ENCODE data around the gene EAF1.
"Not testable (repeated sequence)": the region's sequence is repeated elsewhere in the genome, so short reads cannot be mapped to it uniquely, and the experiment has no call there.

Gene EAF1

DNA sequence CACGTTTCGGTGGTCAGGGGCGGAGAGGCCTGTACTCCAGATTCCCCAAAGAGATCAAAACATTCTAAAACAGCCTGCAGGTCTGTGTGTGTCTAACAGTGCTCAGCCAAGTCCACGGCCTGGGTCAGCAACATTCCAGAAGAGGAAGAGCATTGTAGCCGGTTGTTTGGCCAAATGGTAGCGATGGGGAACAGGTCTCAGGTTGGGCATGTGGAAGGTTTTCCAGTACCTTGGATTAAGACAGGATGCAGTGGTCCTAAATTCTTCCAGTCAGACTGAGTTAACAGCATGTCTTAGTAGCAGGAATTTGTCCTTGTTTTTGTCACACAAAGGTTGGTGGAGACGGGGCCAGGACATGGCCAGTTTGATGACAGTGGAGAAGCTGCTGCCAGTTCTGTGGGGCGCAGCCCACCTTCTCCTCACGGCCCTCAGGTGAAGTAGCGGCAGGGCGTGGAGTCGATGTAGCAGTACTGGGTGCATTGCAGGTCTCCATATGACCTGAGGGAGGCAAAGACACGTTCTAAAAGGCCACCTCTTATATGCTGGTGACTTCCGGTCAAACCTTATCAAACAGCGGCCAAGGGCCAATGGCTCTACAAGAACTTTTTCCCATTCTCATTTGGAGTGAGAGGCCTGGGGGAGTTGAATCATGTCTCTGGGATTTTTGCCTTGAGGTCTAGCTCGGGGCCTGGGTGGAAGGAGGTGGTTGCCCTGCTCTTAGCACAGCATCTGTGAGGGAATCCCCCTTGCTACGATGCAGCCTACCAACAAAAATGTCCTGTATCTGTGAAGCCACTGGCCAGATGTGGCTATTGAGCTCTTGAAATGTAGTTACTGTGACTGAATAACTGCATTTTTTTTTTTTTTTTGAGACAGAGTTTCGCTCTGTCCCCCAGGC is 24.1 kb downstream of the EAF1 start:
- DNase-seq (ENCODE audit: low read depth in 3 of 3) = no peak

DNA sequence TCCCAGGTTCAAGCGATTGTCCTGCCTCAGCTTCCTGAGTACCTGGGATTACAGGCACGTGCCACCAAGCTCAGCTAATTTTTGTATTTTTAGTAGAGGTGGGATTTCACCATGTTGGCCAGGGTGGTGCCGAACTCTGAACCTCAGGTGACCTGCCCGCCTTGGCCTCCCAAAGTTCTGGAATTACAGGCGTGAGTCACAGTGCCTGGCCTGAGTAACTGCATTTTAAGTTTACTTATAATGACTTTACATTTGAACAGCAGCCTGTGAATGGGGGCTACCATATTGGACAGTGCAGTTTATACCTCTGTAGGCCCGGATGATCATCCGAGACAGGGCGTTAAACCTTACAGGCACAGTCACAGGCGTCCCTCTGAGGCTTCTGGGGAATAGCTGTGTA is 24.8 kb downstream of the EAF1 start:
- no peak for DNase-seq (ENCODE audit: low read depth in 3 of 3)

DNA sequence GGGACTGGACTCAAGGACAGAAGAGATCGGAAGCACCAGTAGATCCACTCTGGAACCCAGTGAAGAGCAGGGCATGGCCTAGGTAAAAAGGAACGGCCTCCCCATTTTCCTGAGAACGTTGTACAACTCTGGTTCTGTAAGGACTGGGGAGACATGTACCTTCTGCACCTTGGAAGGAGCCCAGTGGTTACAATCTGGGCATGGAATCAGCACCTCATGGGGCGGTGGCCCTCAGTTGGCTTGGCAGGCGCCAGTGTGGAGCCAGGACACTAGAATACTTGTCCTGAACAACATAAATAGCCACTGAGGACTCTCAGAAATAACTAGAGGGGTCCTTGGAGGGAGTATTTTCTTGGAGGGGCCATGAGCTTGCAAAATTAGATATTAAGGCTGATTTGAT is 25.6 kb downstream of the EAF1 start:
- no peak for DNase-seq (ENCODE audit: low read depth in 3 of 3)

DNA sequence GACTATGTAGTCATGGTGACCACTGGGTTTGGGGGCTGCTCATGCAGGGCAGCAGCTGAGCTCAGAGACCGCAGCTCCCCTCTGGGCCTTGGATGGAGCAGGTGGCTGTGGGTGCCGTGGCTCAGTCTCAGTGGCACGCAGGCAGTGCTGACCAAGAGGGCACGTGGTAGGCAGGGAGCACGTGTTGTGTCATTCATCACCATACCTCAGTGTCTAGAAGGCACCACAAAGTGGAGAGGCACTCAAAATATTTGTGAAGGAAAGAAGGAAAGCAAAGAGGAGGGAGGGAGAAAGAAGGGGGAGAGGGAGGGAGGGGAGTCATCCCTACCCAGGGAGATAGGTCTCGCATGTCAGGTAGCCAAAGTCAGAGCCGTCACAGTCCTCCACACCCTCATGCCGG is 26.1 kb downstream of the EAF1 start:
- no peak for DNase-seq (ENCODE audit: low read depth in 3 of 3)

DNA sequence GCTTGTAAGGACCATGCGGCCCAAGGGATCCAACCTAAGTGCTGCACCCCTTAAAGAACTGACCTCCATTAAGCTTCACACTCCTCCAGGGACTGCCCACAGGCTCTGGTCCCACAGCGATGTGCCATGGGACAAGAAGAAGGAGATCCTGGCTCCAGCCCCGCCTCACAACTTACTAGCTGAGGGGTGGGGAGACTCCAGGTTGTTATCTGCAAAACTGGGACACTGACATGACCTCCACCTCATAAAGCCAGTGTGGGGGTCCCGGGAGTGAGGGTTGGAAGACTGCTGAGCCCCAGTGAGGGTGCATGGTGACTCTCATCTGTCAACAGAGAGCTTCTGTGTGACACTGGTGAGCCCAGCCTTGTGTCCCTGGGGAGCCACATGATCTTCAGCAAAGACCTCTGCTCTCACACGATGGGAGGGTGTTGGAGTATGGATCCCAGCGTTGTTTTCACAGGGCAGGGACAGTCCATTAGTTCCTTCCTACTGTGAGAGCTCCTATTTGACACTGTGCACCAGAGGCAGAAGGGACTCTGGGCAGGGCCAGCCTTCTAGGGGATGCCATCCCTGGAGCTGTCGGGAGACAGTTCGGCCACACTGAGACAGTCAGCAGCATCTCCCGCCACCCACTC is 26.7 kb downstream of the EAF1 start:
- no peak for DNase-seq (ENCODE audit: low read depth in 3 of 3)

DNA sequence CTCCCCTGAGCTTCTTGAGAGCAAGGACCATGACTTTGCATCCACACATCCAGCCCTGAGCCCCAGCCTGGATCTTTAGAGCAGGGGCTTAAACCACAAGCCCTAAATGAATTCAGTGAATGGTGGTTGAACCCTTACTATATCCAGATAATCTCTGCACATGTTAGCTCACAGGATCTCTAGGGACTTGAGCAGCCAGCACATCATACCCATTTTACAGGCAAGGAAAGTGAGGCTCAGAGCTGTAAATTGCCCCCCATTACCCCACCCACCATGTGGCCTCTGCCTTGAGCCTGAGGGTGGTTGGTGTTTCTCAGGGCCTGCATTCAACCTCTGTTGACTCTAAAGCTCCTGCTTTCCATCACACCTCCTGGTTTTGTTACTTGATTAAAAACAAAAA is 27.6 kb downstream of the EAF1 start:
- DNase-seq (ENCODE audit: low read depth in 3 of 3) = no peak

DNA sequence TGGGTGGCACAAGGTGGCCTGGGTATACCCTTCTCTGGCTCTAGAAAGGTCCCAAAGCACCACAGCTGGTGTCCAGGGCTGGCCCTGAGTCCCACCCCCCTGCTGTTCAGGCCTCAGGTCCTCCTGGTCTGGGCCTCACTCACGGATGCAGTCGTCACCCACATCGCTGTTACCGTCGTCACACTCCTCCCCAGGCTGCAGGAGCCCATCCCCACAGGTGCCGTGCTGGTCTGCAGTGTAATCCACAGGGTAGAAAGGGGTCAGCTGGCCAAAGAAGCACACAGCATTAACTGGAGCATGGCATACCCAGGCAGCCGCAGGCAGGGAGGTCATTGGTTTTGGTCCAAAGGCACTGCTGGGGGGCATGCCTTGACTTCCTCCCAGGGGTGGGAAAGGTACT is 28.4 kb downstream of the EAF1 start:
- DNase-seq (ENCODE audit: low read depth in 3 of 3) = no peak

DNA sequence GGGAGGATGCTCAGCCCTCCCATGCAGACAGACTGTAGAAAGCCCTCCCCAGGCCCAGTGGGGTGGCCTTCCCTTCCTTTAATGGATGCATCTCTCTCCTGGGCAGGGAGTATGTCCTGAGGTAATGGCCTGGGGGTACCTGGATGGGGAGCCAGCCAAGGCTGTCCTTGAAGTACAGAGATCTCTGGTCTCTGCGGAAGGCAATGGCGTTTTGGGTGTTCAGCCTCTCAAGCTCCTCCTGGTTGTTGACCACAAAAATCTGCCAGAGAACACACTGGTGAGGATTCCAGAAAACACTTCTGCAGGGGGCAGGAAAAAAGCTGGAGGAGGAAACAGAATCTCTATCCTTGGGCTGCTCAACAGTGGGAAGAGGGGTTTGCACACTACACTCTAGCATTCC is 28.9 kb downstream of the EAF1 start:
- no peak for DNase-seq (ENCODE audit: low read depth in 3 of 3)

DNA sequence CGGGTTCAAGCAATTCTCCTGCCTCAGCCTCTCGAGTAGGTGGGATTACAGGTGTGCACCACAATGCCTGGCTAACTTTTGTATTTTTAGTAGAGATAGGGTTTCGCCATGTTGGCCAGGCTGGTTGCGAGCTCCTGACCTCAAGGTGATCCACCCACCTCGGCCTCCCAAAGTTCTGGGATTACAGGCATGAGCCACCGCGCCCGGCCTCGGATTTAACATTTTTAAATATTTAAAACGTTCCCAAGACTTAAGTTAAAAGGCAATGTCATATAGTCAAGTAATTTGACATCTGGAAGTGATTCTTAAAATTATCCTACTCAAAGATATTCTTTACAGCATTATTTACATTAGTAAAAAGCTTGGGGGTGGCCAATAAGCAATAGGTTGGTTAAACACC is 29.5 kb downstream of the EAF1 start:
- not testable (repeated sequence) for DNase-seq (ENCODE audit: low read depth in 3 of 3)

DNA sequence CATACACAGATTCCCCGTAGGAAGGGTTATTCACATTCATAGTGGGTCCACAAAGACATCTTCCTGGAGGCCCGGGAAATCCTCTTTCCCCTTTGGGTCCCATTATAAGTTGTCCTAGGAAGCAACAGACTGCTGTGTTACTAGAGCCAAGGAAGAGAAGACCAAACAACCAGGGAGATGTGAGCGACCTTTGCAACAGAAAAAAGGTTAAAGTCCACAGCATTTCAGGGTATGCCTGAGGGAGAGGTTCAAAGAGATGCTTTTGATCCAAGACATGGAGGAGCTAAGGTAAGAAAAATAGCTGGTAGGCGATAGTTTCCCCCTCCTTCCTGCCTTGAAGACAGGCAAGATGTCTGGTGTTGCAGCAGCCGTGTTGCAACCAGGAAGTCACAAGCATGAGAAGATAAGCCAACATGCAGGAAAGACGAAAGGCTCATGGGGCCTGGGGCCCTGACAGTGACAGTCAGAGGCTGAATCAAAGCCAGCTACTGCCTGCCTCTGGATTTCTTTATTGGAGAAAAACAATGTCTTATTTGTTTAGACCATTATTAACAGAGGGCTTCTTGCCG is 30.9 kb downstream of the EAF1 start:
- no peak for DNase-seq (ENCODE audit: low read depth in 3 of 3)

DNA sequence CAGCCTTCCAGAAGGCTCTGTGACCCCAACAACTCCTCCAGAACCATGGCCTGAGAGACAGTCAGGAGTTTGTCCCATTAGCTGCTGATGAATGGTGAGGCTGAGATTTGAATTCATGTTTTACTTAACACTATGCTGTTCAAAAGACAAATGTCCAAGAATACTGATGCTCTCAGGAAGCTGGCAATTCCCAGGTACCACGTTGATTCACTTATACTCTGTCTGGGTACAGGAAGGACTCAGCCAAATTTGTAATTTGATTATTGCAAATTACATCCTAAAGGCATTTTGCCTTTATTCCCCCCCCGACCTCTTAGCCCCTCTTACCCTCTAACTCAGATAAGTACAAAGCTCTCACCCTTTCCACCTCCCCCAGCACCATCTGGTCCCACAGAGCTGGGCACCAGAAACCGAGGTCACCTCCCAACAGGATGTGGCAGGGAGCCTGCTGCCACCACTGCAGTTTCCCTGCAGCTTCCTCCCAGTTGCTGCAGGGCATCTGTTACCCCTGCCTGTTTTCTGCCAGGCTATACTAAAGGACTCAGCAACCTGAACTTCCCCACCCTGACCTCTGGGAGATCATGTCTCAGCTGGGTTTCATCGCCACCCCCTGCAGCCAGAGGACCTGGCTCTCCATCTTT is 33.6 kb downstream of the EAF1 start:
- DNase-seq (ENCODE audit: low read depth in 3 of 3) = no peak

DNA sequence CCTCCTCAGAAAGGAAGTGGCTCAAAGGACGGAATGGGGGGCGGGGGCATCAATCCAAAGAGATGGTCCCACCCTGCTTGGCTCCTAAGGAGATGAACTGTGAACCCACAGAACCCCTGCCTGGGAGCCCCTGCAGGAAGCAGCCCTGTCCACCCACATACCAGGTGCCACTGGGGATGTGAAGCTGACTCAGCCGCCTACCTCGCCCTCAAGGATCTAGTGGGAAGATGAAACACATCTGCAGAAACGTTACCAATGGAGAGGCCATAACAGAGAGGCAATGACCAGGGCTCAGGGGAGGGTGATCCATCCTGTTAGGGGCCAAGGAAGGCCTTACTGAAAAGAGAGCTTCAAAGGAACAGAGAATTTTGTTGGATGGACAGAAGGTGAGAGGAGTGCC is 35.1 kb downstream of the EAF1 start:
- DNase-seq (ENCODE audit: low read depth in 3 of 3) = no peak

DNA sequence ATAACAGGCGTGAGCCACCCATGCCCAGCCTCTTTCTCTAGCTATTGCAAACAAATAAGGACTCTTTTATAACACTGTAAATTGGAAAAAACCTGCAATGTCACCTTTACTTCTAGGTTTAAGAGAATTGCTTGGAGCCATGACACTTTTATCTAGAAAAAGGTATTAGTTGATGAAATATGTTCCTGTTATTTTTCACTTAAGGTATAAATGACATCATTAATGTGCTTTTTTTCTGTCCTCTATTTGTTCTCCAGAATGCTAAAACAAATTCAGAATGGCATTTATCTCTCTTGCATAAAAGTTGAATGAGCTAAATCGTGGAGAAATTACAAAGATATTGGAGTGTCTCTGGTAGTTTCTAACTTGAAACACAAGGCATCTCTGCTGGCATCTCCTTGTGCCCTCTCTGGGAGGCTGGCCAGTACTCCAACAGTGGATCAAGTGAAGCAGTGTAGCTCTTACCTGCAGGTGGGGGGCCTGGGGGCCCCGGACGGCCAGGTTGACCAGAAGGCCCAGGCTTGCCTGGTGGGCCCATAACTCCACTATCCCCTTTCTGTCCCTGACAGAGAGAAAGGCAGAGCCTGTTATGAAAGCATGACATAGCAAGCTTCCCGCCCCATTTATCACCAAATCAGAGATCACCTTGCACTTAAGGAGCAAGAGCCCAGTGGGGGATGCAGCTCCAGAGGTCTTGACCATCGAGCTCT is 38.6 kb downstream of the EAF1 start:
- DNase-seq (ENCODE audit: low read depth in 3 of 3) = no peak

DNA sequence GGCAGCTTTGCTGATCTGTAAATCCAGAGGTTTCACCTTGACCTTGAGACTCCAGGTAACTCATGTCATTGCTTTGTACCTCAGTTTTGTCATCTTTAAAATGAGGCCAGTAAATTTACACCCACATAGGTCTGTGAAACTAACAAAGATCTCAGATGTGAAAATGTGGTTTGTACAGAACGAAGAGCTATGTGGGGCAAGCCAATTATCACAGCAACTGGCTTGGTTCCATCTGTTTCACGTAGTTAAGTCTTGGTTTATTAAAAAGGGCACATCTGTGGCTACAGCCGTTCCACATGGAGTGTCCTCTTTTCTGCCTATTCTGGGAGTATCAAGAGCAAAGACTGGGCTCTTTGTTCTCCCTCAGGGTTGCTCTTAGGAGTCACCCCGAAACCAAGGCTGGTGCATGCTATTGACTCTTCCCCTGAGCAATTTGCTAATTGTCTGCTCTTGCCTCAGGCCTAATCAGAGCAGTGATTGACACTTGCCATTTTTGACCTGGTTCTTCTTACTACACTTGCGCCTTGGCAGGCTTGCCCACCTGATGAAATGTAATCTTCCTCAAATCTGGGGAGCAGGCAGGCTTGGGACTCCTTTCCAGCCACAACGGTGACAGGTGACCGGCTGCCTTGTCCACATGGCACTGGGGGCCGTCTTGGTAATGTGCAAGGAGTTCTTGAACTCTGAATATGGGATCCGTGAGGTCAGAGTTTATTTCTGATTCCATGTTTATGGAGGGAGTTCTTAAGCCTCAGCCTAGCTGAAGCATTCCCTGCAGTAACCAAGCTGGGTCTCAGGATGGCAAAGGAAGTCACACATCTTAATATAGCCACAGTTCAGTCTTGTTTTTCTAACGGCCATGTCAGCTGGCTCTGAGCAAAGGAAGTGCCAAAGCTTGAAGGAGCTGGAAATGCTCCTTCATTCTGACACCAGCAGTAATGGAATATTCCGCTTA is 40.1 kb downstream of the EAF1 start:
- no peak for DNase-seq (ENCODE audit: low read depth in 3 of 3)

DNA sequence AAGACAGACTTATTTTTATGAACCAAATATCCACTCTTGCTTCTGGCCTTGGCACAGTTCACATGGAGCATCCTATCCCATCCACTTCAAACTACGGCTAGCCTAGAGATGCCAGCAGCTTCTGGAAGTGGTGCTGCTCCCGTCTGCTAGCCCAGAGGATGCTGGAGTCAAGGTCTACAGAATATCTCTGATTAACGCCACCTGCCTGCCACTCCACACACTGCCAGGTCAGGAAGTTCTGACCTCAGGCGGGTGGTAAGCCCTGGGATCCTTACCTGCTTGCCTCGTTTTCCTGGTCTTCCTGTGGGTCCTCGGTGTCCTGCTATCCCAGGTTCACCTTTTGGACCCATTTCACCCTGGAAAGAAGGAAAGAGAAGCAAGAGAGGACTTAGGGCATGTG is 42.9 kb downstream of the EAF1 start:
- DNase-seq (ENCODE audit: low read depth in 3 of 3) = no peak

DNA sequence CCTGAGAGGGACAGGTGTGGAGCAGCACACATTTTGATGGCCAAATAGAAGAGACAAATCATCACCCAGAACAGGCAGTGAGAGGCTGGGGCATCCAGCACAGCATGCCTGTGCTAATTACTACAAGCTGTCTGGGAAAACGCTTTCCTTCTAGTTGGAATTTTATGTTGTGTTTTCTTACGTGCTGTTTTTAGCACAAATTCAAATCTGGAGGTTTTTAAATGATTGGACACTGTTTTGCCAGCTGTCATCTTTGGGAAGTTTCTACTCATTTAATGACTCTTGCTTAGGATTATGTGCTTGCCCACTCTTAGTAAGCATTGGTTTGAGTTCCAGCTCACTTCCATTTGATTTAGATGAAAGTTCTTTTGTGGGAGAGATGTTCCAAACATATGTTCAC is 43.5 kb downstream of the EAF1 start:
- DNase-seq (ENCODE audit: low read depth in 3 of 3) = no peak

DNA sequence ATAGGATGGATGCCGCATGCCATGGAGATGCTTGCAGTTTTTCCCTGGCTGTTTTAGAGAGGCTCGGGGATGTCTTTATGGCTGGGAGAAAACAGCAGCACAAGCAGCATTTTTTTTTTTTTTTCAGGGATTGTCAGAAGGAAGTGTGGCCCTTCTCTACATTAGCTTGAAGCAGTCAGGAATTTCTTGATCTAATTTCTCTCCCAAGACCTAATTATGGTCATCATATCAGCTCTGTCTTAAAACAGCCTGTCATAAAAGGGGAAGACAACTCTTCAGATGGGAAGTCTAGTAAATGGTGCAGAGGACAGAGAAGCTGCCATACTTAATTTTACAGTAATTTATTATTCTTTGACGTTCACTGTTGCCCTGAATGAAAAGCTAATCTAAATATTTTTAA is 44.5 kb downstream of the EAF1 start:
- DNase-seq (ENCODE audit: low read depth in 3 of 3) = no peak

DNA sequence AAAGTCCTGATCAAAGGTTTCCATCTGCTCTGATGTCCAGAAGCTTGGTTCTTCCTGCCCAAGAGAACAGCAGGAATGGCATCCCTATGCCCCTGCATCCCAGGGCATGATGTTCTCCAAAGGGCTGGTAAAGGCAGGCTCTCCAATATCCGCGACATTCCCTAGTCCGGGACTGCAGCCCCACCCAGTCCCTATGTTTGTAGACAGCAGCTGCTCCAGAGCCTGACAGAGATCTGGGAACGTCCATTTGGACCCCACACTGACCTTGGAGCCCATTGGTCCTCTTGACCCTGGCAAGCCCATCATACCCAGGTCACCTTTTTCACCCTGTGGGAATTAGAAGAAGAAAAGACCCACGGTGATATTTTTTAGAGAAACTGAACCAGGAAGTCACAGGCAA is 47.8 kb downstream of the EAF1 start:
- DNase-seq (ENCODE audit: low read depth in 3 of 3) = no peak

DNA sequence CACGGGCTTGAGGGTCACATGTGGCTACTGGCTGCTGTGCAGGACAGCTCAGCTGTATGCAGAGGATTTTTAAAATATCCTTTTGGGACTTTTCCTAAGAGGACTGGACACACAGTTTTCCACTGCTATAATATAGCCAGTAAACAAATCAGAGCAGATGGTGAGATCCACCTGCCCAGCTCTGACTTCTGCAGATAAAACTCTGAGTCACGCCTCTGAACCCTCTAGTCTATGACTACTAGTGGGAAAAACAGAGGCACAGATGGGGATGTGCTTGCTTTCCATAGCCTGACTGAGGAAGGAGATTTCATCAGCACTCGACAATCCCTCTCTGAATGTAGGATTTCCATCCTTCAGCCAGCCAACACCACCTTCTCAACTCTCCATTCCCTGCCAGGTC is 49.0 kb downstream of the EAF1 start:
- no peak for DNase-seq (ENCODE audit: low read depth in 3 of 3)

DNA sequence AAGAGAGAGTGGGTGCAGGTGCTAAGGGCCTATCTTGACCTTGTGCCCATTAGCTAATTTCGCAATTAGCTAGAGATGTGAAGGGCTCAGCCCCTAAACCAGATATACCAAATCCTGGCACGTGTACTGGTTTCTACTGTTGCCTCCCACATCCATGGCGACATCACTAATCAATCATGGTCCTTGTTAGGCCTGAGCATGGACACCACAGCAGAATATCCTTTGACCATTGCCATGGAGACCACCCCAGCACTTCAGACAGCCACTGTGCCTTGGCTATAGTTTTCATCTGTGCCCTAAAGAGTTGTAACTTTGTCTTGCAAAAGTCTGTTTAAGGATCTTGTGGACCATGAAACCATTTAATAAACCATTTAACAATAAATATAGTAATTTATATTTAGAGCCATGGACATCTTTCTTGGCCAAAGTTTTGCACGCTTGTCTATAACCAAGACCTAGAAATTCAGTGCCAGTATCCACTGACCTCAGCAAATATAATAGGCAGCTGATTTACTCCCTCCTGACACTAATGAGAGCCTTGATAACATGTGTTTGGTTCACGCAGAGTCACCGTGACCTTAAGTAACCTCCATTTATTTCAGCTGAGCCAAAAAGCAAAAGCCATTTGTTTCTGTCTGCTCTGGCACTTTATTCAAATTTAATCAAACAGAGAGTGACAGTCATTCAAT is 50.7 kb downstream of the EAF1 start:
- no peak for DNase-seq (ENCODE audit: low read depth in 3 of 3)

Measured in stimulated activated CD4-positive, alpha-beta T cell treated with anti-CD3 and anti-CD28 coated beads, TNF-alpha, amount 100 ng/mL, for 4 hours (primary cell).